GM21390 (cell line): ENCODE results near the gene C5orf22.
"Not testable (repeated sequence)": the region's sequence is repeated elsewhere in the genome, so short reads cannot be mapped to it uniquely, and the experiment has no call there.

ENCODE experiments used
- ATAC-seq: cut with Tn5 transposase; IDR thresholded peaks from one replicate; pipeline ENCODE4 v1.9.1; 2021; ENCODE audit not compliant: unreplicated experiment

The C5orf22 gene

GRCh38 chr5:31553863-31554262, 21.8 kb downstream of the C5orf22 start:
- ATAC-seq, result no peak

DNA sequence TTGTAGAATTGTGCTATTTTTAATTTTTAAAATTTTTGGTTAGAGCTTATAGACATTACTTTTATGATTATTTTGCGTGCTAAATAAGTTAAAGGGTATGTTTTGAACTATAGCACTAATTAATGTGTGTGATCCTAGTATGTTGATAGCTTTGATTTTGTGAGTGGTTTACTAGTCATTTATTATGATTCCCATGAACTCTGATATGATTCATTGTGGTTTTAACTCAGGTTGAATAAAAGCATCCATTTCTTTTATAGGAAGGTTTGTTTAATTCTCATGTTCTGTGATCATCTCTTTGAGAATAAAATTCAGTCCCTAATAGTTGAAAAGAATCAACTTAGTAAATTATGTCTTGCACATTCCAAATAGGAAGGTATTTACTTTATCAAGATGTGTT, 22.5 kb downstream of the C5orf22 start:
- ATAC-seq, result no peak

DNA sequence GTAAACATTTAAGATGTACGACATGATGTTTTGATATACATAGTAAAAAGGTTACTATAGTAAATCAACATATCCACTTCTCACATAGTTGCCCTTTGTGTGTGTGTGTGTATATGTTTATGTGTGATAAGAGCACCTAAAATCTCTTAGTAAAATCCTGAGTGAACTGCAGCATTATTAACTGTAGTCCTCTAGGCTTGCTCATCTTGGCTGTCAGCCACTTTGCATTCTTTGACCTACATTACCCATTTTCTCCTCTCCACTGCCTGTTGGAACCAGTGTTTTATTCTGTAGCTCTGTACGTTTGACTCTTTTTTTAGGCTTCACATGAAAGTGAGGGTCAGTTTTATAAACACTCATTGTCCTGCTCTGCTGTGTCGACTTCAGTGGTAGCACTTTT, 24.4 kb downstream of the C5orf22 start:
- ATAC-seq, result no peak

GRCh38 chr5:31559942-31560341, 27.8 kb downstream of the C5orf22 start:
- no peak for ATAC-seq

GRCh38 chr5:31561946-31562345, 29.8 kb downstream of the C5orf22 start:
- no peak for ATAC-seq

- ATAC-seq, result no peak
Measured at GRCh38 chr5:31563216-31563615, 31.1 kb downstream of the C5orf22 start.

DNA sequence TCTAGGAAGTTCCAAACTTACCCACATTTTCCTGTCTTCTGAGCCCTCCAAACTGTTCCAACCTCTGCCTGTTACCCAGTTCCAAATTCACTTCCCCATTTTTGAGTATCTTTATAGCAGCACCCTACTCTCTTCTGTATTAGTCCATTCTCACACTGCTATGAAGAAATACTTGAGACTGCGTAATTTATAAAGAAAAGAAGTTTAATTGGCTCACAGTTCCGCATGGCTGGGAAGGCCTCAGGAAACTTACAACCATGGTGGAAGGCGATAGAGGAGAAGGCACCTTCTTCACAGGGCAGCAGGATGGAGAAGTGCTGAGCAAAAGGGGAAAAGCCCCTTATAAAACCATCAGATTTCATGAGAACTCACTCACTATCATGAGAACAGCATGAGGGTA, 34.3 kb downstream of the C5orf22 start:
- ATAC-seq, result not testable (repeated sequence)

GRCh38 chr5:31568302-31568835, 36.3 kb downstream of the C5orf22 start:
- no peak for ATAC-seq

DNA sequence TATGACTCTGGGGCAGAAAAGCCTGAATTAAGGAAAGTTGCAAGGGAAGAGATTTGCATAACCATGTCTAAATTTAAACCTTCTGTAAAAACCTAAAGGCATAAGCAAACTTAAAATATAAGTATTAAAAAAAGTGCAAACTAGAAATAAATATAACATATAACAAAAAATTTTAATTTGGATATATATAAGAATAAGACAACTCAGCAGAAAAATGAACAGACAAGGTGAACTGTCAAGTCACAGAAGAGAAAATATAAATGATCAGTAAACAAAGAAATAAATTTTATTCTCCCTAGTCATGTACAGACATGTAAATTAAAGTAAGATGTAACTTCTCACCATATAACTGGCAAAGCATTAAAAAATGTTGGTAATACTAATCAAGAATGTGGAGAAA, 37.0 kb downstream of the C5orf22 start:
- ATAC-seq, result no peak

GRCh38 chr5:31573494-31574142, 41.5 kb downstream of the C5orf22 start:
- ATAC-seq, result peak; percentile 72

GRCh38 chr5:31574772-31575171, 42.7 kb downstream of the C5orf22 start:
- no peak for ATAC-seq

- no peak for ATAC-seq
Measured at GRCh38 chr5:31577438-31577837, 45.3 kb downstream of the C5orf22 start.

DNA sequence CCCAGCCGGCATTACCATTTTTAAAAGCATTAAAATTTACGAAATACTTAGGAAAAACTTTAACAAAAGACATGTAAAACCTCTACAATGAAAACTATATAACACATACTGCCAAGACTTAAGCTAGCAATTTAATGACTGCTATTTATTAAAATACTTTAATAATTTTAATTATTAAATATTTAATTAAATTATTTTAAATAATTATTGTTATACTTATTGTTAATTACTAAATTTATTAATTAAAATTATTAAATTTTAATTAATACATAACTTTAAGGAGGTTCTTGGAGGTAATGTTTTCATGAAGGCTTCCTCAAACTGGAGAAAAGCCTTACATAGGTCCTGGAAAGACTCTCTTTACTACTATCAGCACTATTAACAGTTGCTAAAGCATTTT, 47.5 kb downstream of the C5orf22 start:
- ATAC-seq, result no peak

GRCh38 chr5:31581498-31582099, 49.5 kb downstream of the C5orf22 start:
- ATAC-seq, result no peak

DNA sequence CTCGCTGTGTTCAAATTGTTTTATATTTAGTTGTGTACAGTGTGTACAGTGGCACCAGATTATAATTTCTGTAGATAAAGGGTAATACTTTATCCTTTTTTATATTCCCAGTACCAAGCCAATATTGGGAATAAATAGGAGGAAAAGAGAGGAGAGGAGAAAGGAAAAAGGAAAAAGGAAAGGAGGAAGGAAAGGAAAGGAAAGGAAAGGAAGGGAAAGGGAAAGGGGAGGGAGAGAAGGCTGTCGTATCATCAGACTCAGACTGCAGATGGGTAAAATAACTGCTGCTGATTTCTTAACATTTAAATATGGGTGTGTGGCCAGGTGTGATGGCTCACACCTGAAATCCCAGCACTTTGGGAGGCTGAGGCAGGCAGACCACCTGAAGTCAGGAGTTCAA, 51.0 kb downstream of the C5orf22 start:
- ATAC-seq, result no peak

DNA sequence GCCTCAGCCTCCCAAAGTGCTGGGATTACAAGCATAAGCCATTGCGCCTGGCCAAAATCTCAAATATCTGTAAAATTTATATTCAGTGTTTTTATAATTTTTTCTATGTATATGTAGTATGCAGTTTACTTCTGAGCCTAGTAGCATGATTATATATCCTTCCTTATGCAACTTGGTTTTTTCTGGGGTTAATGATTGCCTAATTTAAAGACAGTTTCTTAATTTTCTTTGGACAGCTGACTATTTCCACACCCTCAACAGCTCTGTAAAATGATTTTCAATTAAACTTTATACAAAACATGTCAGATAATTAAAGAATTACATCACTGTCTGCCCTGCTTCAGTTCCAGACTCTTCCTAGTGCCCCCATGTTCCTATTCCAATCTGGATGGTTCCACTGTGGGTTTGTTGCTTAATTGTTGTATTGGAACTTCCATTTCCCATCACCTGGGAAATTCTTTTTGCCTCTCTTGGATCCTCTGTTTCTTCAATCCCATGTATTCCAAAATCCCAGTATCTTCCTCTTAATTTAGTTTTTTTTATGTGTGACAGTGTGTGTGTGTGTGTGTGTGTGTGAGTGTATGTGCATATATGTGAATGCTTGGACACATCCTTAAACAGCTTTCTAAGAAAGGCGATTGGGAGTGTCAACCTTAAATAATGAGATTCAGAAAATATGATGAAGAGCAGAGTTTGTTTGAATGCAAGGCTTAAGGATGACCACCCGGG, 53.2 kb downstream of the C5orf22 start:
- ATAC-seq, result no peak

GRCh38 chr5:31585895-31586270, 53.8 kb downstream of the C5orf22 start:
- ATAC-seq, result no peak

- no peak for ATAC-seq
Measured at GRCh38 chr5:31587546-31587945, 55.4 kb downstream of the C5orf22 start.

DNA sequence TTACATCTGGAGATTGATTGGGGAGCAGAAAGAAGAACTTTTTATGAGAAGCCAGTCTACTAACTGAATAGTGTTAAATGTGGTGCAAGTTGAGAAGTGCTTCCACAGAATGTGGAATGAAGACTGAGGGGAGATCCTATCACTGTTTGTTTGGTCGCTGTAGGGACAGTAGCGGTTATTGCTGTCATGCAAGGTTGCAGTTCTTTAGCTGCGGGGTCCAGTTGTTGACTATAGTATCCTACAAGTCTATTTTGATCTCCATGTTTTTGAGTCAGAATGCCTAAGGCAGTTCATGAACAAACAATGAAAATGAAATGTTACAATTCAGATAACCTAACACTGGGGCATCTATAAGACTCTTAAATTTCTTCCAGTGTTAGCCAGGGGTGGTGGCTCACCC, 61.6 kb downstream of the C5orf22 start:
- no peak for ATAC-seq

DNA sequence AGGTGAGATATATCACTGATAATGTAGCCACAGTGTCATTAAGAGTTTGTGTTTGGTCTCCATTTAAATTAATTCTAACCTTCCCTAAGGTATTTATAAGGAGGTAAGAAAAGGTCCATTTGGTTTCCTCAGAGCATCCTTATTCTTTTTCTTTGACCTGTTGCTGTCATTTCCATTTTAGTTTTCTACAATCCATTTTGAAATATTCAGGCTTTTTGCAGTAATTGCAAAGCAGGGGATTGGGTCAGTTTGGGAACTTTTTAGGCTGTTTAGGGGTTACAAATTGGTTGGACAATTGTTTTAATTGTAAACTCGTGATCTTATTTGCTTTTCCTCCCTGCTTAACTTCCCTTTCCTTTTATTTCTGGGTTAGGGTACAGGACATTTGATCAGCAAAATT, 64.3 kb downstream of the C5orf22 start:
- ATAC-seq, result no peak

DNA sequence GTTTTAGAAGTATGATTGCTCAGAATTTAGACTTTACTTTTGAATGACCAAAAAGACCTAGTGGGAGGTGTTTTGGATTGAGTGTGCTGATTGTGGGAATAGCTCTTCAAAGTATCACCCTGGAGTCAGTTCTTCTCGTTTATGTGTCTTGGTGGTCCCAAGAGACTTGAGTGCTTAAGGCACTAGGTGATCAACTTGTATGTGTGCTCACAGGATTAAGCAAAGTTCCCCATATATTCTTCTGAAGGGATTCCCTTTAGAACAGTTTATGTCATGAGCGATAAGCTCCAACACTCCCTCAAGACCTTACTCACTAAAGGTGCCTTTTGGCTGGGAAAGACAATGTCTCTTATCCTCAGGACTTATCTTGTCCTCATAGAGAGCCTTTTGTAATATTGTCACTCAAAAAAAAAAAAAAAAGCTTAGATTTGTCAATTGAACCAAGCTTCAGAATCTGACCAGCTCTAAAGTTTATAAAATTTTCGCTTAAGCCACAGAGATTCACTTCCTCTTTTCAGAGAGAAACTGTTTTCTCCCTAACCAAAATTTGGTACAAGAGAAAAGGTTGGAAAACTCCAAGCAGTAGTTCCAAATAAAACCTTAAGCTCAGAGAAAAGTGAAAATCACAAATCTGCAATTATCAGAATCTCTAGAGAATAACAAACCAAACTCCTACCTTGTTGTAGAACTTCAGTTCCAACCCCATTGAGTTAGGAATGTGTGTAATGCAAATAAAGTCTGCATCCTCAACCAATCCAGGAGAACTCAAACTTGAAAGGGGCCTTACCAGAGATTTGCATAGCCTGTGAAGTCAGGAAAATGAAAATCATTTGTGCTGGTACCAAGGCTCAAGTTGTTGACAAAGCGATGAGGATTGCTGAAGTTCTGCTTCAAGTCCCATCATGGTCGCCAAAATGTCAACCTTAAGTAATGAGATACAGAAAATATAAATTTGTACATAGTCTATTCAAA, 66.8 kb downstream of the C5orf22 start:
- ATAC-seq, result no peak
